Gastrocnemius medialis (tissue), 4 donors: ENCODE data around the gene LHPP.

Experiments used
- CTCF ChIP-seq, 5 experiments: fragments of 450-650 bp in 3 of 5; fragments of 200-600 bp in 2 of 5; sonication (generic) in 2 of 5; IDR thresholded peaks in 4 of 5; conservative IDR thresholded peaks in 1 of 5; 1 replicate in 4 of 5; 2 replicates in 1 of 5; pipeline ENCODE4 v1.5.1; 2016 to 2019; ENCODE audit warnings: antibody characterized with exemption in 5 of 5, mild to moderate bottlenecking in 3 of 5, moderate library complexity in 3 of 5
- POLR2A ChIP-seq, 2 donors: fragments of 450-650 bp; IDR thresholded peaks; one replicate each; pipeline ENCODE4 v1.6.1; 2017; ENCODE audit warnings: antibody characterized with exemption in 2 of 2, mild to moderate bottlenecking in 2 of 2, moderate library complexity in 2 of 2

GRCh38 chr10:124521429-124521871 is 59.8 kb downstream of the LHPP start:
- no peak for TF ChIP-seq POLR2A (IDR thresholded peaks at IDR 0.05)
- no peak for TF ChIP-seq CTCF (IDR thresholded peaks at IDR 0.05 in 4 of 5, conservative IDR thresholded peaks at IDR 0.05 in 1 of 5)
